Measurements from ENCODE around the gene RECQL5.

RECQL5 gene

DNA sequence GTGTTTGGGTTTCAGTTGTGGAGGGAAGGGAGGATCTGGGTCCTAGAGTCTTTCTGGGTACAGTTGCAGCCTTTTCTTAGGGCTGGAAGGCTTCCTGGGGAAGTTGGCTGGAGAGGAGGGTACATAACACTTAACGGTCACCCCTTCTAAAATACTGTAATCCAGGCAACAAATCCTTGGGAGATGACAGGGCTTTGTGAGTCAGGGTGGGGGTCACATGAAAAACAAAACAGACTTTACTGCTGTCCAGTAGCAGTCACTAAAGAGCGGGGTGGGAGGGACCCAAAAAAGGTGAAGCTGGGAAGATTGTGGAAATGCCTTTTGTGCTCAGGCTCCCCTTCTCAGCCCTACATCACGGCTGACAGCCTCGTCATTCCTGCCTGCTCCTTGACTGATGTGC lies 6.5 kb upstream of the RECQL5 start:
- Histone ChIP-seq H3K36me3 (ENCODE audit: control insufficient read depth in 1 of 2, insufficient read depth in 2 of 2, low read depth in 1 of 2, low read length in 2 of 2) (peaks cover 40 to 70% of the 10 kb centered on the region in 2 experiments), H2BK120ac (ENCODE audit: low read depth, low read length) (no peak overlapping the region), H2AFZ (ENCODE audit: low read depth, low read length) (no peak overlapping the region), H3K4me1 (ENCODE audit: control insufficient read depth, insufficient read depth, low read depth, low read length) (peaks cover 5% of the 10 kb centered on the region), H4K8ac (ENCODE audit: low read length) (no peak overlapping the region), H3K4ac (ENCODE audit: low read depth in 1 of 2, low read length in 2 of 2) (no peak overlapping the region), H3K23ac (ENCODE audit: low read length in 2 of 2) (no peak overlapping the region), H2BK12ac (ENCODE audit: low read length in 2 of 2) (no peak overlapping the region), H4K91ac (ENCODE audit: low read length) (no peak overlapping the region), H3K79me1 (replicated peaks; ENCODE audit: low read length, poor library complexity, severe bottlenecking) (peaks cover 7% of the 10 kb centered on the region), H3K27ac (ENCODE audit: low read length, poor library complexity, severe bottlenecking) (peak overlapping the region; percentile 15), H2BK15ac (ENCODE audit: low read depth, poor library complexity, severe bottlenecking) (no peak overlapping the region), H3K9me3 (ENCODE audit: control insufficient read depth, low read length) (no peaks in the 10 kb centered on the region), H3K4me3 (ENCODE audit: insufficient read depth in 1 of 2, low read depth in 1 of 2, low read length in 2 of 2) (no peak overlapping the region), H3K14ac (ENCODE audit: low read length in 2 of 2) (no peak overlapping the region), H3K18ac (ENCODE audit: low read depth in 1 of 2, low read length in 2 of 2) (no peak overlapping the region), H2AK5ac (ENCODE audit: low read length, severe bottlenecking) (peak overlapping the region; percentile 26), H3K4me2 (ENCODE audit: low read length, poor library complexity, severe bottlenecking) (no peak overlapping the region), H3K9ac (ENCODE audit: low read length) (no peak overlapping the region), H3K27me3 (ENCODE audit: control insufficient read depth in 1 of 2, insufficient read depth in 1 of 2, low read length in 2 of 2) (no peaks in the 10 kb centered on the region), H2BK5ac (ENCODE audit: low read depth, low read length, poor library complexity, severe bottlenecking) (no peak overlapping the region)
- no peak for DNase-seq
- 100% methylated on average over 1 of the region's 4 CpGs for WGBS

DNA sequence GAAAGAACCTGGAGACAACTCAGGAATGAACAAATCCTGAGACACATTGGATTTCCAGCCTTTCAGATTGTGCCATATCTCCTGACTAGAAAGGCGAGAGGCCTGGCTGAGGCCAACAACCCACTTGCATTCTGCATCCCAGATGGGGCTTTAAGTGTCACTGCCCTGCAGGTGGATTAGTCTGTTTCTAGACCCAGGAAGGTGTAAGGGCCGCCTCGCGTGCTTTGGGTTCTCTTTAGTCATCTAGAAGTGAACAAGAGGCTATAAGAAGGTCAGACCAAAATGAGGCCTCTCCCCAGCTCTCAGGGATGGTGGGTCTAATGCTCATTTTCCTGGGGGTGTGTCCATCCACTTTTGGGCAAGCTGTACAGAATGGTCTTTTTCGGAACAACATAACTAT lies 5.1 kb upstream of the RECQL5 start:
- Histone ChIP-seq H4K91ac (ENCODE audit: low read length) (no peak overlapping the region), H3K18ac (ENCODE audit: low read depth in 1 of 2, low read length in 2 of 2) (no peak overlapping the region), H2BK120ac (ENCODE audit: low read depth, low read length) (no peak overlapping the region), H3K4me3 (ENCODE audit: insufficient read depth in 1 of 2, low read depth in 1 of 2, low read length in 2 of 2) (no peak overlapping the region), H3K9ac (ENCODE audit: low read length) (no peak overlapping the region), H3K23ac (ENCODE audit: low read length in 2 of 2) (no peak overlapping the region), H3K4me2 (ENCODE audit: low read length, poor library complexity, severe bottlenecking) (no peak overlapping the region), H3K27me3 (ENCODE audit: control insufficient read depth in 1 of 2, insufficient read depth in 1 of 2, low read length in 2 of 2) (no peaks in the 10 kb centered on the region), H3K14ac (ENCODE audit: low read length in 2 of 2) (no peak overlapping the region), H2BK15ac (ENCODE audit: low read depth, poor library complexity, severe bottlenecking) (no peak overlapping the region), H3K4ac (ENCODE audit: low read depth in 1 of 2, low read length in 2 of 2) (no peak overlapping the region), H3K79me1 (replicated peaks; ENCODE audit: low read length, poor library complexity, severe bottlenecking) (peaks cover 5% of the 10 kb centered on the region), H2AK5ac (ENCODE audit: low read length, severe bottlenecking) (no peak overlapping the region), H2AFZ (ENCODE audit: low read depth, low read length) (no peak overlapping the region), H2BK5ac (ENCODE audit: low read depth, low read length, poor library complexity, severe bottlenecking) (no peak overlapping the region), H3K9me3 (ENCODE audit: control insufficient read depth, low read length) (no peaks in the 10 kb centered on the region), H3K4me1 (ENCODE audit: control insufficient read depth, insufficient read depth, low read depth, low read length) (peaks cover 5% of the 10 kb centered on the region), H2BK12ac (ENCODE audit: low read length in 2 of 2) (no peak overlapping the region), H3K27ac (ENCODE audit: low read length, poor library complexity, severe bottlenecking) (no peak overlapping the region), H3K36me3 (ENCODE audit: control insufficient read depth in 1 of 2, insufficient read depth in 2 of 2, low read depth in 1 of 2, low read length in 2 of 2) (peaks cover 37 to 66% of the 10 kb centered on the region in 2 experiments), H4K8ac (ENCODE audit: low read length) (no peak overlapping the region)
- no peak for DNase-seq
- 98% methylated on average over 4 of the region's 5 CpGs for WGBS

DNA sequence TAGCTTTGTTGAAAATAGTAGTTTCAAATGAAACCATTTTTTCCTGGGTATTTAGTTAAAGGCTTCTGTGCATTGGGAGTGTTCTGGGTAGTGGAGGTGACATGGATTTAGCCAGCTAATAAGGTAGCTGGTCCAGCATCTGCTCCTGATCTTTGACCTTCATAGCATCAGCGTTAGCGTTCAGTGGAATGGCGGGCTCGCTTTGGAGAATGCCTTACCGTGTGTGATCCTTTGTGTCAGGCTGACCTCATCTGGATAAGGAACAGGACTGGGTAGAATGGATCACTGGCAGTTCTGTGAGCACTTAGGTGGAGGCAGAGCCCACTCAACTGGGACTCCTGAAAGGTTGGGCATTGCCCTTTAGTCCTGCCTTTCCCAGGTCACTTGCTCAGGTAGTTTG lies 3.9 kb upstream of the RECQL5 start:
- Histone ChIP-seq H3K18ac (ENCODE audit: low read depth in 1 of 2, low read length in 2 of 2) (no peak overlapping the region), H3K4me3 (ENCODE audit: insufficient read depth in 1 of 2, low read depth in 1 of 2, low read length in 2 of 2) (no peak overlapping the region), H2BK12ac (ENCODE audit: low read length in 2 of 2) (no peak overlapping the region), H3K79me1 (replicated peaks; ENCODE audit: low read length, poor library complexity, severe bottlenecking) (peaks cover 12% of the 10 kb centered on the region), H2BK15ac (ENCODE audit: low read depth, poor library complexity, severe bottlenecking) (no peak overlapping the region), H4K8ac (ENCODE audit: low read length) (no peak overlapping the region), H3K4ac (ENCODE audit: low read depth in 1 of 2, low read length in 2 of 2) (no peak overlapping the region), H3K4me2 (ENCODE audit: low read length, poor library complexity, severe bottlenecking) (no peak overlapping the region), H2AFZ (ENCODE audit: low read depth, low read length) (no peak overlapping the region), H2BK120ac (ENCODE audit: low read depth, low read length) (no peak overlapping the region), H2AK5ac (ENCODE audit: low read length, severe bottlenecking) (no peak overlapping the region), H2BK5ac (ENCODE audit: low read depth, low read length, poor library complexity, severe bottlenecking) (no peak overlapping the region), H3K4me1 (ENCODE audit: control insufficient read depth, insufficient read depth, low read depth, low read length) (peaks cover 10% of the 10 kb centered on the region), H3K9ac (ENCODE audit: low read length) (peak overlapping the region; percentile 8), H3K23ac (ENCODE audit: low read length in 2 of 2) (no peak overlapping the region), H3K27me3 (ENCODE audit: control insufficient read depth in 1 of 2, insufficient read depth in 1 of 2, low read length in 2 of 2) (no peaks in the 10 kb centered on the region), H3K9me3 (ENCODE audit: control insufficient read depth, low read length) (no peaks in the 10 kb centered on the region), H3K36me3 (ENCODE audit: control insufficient read depth in 1 of 2, insufficient read depth in 2 of 2, low read depth in 1 of 2, low read length in 2 of 2) (peaks cover 37 to 56% of the 10 kb centered on the region in 2 experiments), H3K14ac (ENCODE audit: low read length in 2 of 2) (no peak overlapping the region), H4K91ac (ENCODE audit: low read length) (no peak overlapping the region), H3K27ac (ENCODE audit: low read length, poor library complexity, severe bottlenecking) (no peak overlapping the region)
- no peak for DNase-seq
- 98% methylated on average over 5 of the region's 5 CpGs for WGBS

DNA sequence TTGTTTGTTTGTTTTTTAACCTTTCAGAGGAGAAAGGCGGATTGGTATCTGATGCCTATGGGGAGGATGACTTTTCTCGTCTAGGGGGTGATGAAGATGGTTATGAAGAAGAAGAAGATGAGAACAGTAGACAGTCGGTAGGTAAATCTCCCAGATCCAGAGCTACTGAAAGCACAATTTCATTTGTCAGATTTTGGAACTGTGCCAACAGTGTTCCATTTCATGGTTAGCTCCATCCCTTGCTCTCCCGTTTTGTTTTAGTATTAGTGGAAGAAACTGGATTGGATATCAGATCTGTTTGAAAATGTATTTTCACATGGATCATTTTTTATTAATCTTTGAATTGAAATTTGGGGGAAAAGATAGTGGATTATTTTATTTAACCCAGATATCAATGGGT lies 1.5 kb upstream of the RECQL5 start:
- DNase-seq, result no peak
- no peak overlapping the region for H2AFZ ChIP-seq (ENCODE audit: low read depth, low read length)
- H3K9me3 ChIP-seq (ENCODE audit: control insufficient read depth, low read length), result no peaks in the 10 kb centered on the region
- H2BK5ac ChIP-seq (ENCODE audit: low read depth, low read length, poor library complexity, severe bottlenecking), result no peak overlapping the region
- H2BK120ac ChIP-seq (ENCODE audit: low read depth, low read length), result no peak overlapping the region
- H2AK5ac ChIP-seq (ENCODE audit: low read length, severe bottlenecking), result no peak overlapping the region
- no peak overlapping the region for H2BK12ac ChIP-seq (ENCODE audit: low read length in 2 of 2)
- H3K4me3 ChIP-seq (ENCODE audit: insufficient read depth in 1 of 2, low read depth in 1 of 2, low read length in 2 of 2), result peak overlapping the region in 1 of 2 experiments; percentile 99
- H3K27me3 ChIP-seq (ENCODE audit: control insufficient read depth in 1 of 2, insufficient read depth in 1 of 2, low read length in 2 of 2), result no peaks in the 10 kb centered on the region
- H3K18ac ChIP-seq (ENCODE audit: low read depth in 1 of 2, low read length in 2 of 2), result no peak overlapping the region
- H3K4ac ChIP-seq (ENCODE audit: low read depth in 1 of 2, low read length in 2 of 2), result no peak overlapping the region
- peaks cover 9% of the 10 kb centered on the region for H3K4me1 ChIP-seq (ENCODE audit: control insufficient read depth, insufficient read depth, low read depth, low read length)
- no peak overlapping the region for H3K14ac ChIP-seq (ENCODE audit: low read length in 2 of 2)
- no peak overlapping the region for H4K91ac ChIP-seq (ENCODE audit: low read length)
- no peak overlapping the region for H2BK15ac ChIP-seq (ENCODE audit: low read depth, poor library complexity, severe bottlenecking)
- no peak overlapping the region for H4K8ac ChIP-seq (ENCODE audit: low read length)
- H3K79me1 ChIP-seq (replicated peaks; ENCODE audit: low read length, poor library complexity, severe bottlenecking), result peaks cover 20% of the 10 kb centered on the region
- 97% methylated on average over 4 of the region's 4 CpGs for WGBS
- peak overlapping the region; percentile 63 for H3K4me2 ChIP-seq (ENCODE audit: low read length, poor library complexity, severe bottlenecking)
- peaks cover 32 to 62% of the 10 kb centered on the region in 2 experiments for H3K36me3 ChIP-seq (ENCODE audit: control insufficient read depth in 1 of 2, insufficient read depth in 2 of 2, low read depth in 1 of 2, low read length in 2 of 2)
- peak overlapping the region; percentile 99 for H3K9ac ChIP-seq (ENCODE audit: low read length)
- H3K23ac ChIP-seq (ENCODE audit: low read length in 2 of 2), result no peak overlapping the region
- H3K27ac ChIP-seq (ENCODE audit: low read length, poor library complexity, severe bottlenecking), result no peak overlapping the region
